ENCODE measurements around the gene CDX1.
"Not testable (repeated sequence)": the region's sequence is repeated elsewhere in the genome, so short reads cannot be mapped to it uniquely, and the experiment has no call there.

Gene CDX1

GRCh38 chr5:150210644-150211043 lies 44.1 kb downstream of the CDX1 start:
- FAIRE-seq = no peak

DNA sequence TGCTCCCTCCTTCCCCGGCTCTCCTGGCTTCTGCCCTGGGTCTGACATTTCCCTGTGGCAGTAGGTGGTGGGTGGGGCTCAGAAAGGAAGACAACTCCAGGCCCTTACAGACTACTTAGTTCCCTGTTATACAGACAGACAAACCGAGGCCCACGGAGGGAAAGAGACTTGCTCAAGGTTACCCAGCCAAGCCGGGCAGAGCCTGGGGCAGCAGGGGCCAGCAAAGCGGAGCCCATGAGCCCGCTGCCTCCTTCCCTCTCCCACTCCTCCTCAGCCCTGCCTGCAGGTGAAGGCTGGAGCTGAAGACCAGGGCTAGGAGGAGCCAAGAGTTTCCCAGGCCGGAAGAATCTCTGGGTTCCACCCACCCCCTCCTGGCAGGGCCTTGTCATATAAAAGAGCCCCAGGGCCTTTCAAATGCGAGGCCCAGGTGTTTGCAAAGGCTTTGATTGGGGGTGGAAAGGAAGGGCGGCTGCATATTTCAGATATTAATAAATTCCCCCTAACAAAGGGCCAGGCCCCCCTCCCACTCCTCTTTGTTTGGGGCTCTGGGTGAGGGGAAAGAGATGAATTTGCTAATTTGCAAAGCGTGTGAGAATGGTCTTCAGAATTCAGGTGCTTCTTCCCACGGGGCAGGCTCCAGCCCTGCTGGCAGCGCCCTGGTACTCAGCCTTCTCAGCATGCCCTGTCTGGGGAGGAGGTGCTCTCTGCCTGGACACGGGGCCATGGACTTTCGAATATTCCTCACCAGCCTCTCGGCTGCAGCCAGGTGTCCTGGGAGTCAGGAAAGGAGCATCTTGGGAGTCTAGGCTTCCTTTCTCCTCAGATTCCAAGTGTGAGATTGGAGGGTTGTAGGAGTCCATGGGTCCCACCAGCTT lies 44.8 kb downstream of the CDX1 start:
- no peak for FAIRE-seq

- FAIRE-seq = no peak
These were observed 47.0 kb downstream of the CDX1 start for GRCh38 chr5:150213530-150213929.

DNA sequence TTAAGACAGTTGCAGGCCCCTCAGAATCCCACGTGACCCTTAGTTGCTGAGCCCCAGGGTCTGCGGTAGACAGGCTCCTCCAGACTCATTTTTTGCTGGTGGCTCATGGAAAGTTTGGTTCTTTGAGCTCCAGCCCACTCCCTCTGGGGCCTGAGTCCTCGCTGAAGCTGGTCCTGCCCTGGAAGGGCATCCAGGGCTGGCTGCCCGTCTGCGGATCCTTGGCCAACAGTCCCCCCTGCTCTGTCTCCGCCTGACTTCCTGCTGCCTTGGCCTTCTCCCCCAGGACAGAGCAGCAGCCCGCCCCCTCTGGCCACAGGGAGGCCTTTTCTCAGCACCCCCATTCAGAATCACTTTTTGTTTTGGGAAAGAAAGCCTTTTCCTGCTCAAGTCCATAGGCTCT lies 47.7 kb downstream of the CDX1 start:
- no peak for FAIRE-seq

GRCh38 chr5:150215979-150216944 lies 49.7 kb downstream of the CDX1 start:
- FAIRE-seq = no peak

GRCh38 chr5:150217038-150217437 lies 50.5 kb downstream of the CDX1 start:
- no peak for FAIRE-seq

- no peak for FAIRE-seq
These were observed 51.5 kb downstream of the CDX1 start for GRCh38 chr5:150217873-150218692.

DNA sequence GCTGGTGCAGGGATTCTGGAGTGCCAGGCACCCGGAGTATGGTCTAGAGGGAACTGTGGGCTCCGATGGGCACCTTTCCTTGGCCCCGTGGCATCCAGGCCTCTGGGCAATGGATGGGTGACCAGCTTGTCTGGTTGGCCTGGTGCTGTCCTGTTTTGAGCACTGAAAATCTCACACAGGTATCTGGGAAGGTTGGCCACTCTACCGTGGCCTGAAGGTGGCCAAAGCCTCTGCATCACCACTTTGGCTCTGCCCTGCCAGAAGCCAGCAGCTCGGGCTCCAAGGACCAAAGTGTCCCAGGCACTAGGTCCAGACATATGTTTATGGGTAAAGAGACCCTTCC lies 52.1 kb downstream of the CDX1 start:
- FAIRE-seq = no peak

GRCh38 chr5:150219142-150219541 lies 52.6 kb downstream of the CDX1 start:
- no peak for FAIRE-seq

GRCh38 chr5:150219861-150220260 lies 53.3 kb downstream of the CDX1 start:
- no peak for FAIRE-seq

DNA sequence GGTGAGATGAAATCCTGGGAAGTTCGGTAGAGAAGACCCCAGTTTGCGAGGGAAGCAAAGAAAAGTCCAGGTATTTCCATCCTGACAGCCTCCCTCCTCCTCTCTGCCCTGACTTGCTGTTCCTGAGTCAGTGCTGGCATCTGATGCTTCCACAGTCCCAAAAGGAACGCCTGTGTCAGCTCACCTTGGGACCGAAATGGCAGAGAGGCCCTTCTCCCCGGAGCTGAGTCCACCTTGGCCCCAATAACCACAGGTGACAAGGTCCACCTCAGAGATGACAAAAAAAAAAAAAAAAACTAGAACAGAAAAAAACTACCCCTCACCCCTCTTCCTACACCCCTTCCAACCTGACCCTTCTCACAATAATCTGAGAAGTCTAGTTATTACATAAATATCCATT lies 54.9 kb downstream of the CDX1 start:
- FAIRE-seq = no peak

DNA sequence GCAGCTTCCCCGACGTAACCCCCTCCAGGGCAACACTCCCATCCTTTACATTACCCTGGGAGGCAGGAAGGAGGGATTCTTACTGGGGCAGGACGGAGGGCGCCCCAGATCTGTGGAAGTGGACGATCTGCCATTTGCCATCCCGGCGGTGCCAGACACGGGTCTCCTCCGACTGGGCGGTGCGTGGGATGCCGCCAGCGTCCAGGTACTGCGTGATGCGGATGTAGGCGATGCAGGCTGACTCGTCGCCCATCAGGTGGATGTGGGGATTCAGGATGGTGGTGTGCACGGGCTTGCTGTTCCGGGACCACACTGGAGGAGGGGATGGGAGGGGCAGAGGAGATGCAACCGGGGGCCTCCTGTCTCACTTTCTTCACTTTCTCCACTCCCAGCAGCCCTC lies 56.3 kb downstream of the CDX1 start:
- no peak for FAIRE-seq

DNA sequence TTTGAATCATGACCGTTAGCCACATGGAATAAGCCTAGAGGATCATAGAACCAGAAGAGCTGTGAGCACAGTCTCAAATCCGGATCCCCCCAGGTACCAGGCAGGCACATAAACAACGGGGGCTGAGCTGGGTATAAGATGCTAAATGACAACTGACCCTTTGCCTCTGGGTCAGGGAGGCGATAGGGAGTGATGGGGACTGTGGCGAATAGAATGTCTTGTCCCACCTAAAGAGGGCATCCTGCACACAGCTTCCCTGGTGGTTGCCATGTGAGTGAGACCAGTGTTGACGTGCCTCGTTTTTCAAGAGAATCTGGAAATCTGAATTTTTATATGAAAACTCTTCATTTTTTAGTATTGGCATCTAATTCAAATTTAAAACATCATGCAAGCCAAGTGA lies 56.9 kb downstream of the CDX1 start:
- FAIRE-seq = no peak

- FAIRE-seq = no peak
These were observed 58.0 kb downstream of the CDX1 start for GRCh38 chr5:150224483-150225027.

DNA sequence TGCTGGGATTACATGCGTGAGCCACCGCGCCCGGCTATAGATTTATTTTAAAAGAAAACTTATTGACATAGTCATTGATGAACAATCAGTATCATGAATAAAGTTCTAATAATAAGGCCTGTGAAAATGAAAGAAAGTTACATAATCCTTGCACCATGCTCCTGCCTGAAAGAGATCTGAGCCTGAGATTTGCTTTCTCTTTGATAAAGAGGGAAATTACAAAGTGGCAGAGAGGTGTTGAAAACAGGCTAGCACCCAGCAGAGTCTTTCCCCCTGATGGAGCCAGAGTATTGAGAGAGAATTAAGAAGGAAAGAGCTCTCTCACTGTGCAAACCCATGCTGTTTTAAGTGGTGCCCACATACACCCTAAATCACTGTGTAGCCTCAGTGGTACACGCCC lies 60.5 kb downstream of the CDX1 start:
- FAIRE-seq = no peak

DNA sequence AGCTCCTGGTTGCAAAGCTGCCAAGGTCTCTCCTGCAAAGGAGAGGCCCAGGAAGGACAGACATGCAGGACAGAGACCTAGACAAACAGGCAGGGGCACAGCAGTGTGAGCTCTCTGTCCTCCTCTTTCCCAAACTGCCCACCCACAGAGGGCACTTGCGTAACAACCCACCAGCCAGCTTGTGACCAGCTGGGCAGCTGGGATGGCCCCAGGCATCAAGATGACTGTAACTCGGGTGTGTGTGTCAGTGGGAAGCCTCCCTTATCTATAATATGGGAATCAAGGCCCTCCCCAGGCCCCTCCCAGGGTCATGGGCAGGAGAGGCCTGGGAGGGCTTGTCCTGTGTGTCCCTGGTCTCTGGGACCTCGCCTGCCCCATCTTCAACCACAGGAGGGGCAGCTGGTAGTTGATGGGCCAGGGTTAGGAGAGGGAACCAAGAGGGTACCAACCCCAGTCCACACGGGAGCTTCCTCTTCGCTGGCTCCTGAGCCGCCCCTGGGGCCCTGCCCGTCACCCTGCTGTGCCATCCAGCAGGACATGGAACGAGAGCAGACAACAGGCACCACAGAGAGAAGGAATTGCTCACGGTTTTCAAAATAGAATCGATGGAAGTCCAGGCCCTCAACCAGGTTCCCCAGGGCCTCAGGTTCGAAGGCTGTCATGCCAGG lies 61.2 kb downstream of the CDX1 start:
- no peak for FAIRE-seq

DNA sequence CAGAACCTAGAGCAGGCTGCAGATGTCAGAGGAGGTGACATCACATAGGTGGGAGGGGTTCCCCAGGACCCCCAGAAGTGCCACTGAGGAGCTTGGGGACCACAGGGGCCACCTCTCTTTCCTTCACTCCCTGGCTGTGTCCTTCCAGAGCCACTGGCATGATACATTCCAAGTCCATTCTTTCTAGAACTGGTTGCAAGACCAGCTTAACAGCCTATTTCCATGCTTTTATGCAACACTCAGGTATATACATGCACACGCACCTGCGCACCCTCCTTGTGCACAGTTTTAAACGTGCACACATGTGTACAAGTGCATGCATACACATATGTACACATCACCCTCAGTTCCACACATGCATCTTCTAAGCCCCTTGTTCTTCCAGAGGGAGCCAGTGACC lies 63.0 kb downstream of the CDX1 start:
- FAIRE-seq = no peak

DNA sequence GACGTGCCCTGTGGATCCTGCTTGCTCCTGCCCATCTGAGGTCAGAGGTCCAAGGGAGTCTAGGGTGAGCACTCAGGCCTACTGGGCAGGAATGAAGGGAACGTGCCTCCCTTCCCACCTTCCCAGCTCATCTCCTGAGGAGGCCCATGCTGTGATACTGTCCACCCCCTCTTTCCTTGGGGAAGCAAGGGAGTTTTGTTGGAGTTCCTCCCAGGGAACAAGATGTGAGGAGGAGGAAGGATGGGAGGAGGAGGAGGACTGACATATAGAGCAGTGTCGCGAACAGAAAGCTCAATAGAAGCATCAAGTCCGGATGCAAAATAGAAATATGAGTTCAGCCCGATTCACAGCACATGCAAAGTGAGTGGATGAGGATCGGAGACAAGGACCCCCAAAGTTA lies 64.3 kb downstream of the CDX1 start:
- FAIRE-seq = no peak

GRCh38 chr5:150233706-150234105 lies 67.1 kb downstream of the CDX1 start:
- FAIRE-seq = not testable (repeated sequence)

Measured in islet of Langerhans (tissue), 1 donor.